Measurements from ENCODE around the gene RYR2.

- TF ChIP-seq, protein P1, sequence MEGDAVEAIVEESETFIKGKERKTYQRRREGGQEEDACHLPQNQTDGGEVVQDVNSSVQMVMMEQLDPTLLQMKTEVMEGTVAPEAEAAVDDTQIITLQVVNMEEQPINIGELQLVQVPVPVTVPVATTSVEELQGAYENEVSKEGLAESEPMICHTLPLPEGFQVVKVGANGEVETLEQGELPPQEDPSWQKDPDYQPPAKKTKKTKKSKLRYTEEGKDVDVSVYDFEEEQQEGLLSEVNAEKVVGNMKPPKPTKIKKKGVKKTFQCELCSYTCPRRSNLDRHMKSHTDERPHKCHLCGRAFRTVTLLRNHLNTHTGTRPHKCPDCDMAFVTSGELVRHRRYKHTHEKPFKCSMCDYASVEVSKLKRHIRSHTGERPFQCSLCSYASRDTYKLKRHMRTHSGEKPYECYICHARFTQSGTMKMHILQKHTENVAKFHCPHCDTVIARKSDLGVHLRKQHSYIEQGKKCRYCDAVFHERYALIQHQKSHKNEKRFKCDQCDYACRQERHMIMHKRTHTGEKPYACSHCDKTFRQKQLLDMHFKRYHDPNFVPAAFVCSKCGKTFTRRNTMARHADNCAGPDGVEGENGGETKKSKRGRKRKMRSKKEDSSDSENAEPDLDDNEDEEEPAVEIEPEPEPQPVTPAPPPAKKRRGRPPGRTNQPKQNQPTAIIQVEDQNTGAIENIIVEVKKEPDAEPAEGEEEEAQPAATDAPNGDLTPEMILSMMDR (IDR thresholded peaks at IDR 0.05), result no peak
- TF ChIP-seq EP300 (IDR thresholded peaks at IDR 0.05) (no peak), POLR2AphosphoS5 (IDR thresholded peaks at IDR 0.05) (no peak), POLR2A (IDR thresholded peaks at IDR 0.05) (no peak)
Observed at GRCh38 chr1:237868817-237869600, 827.0 kb downstream of the RYR2 start.
